Activated CD4-positive, alpha-beta memory T cell treated with anti-CD3 and anti-CD28 coated beads for 36 hours (primary cell): ENCODE data around the gene IFRD2. TPM values are rescaled to one million over a fixed set of nuclear protein-coding genes. Genes with fewer than 3 reads are reported as not detected.

Experiments used
- CTCF ChIA-PET: fragments of 350-600 bp; sonication (Branson Sonifier 250); formaldehyde crosslinking; loops from one replicate; lab custom pipeline; 2021; ENCODE audit warnings: antibody characterized with exemption, inconsistent platforms; lab: Charles Lee
- POLR2A ChIA-PET: fragments of 350-600 bp; sonication (Branson Sonifier 250); formaldehyde crosslinking; loops from one replicate; lab custom pipeline; 2021; ENCODE audit warnings: antibody characterized with exemption; lab: Charles Lee
- DNase-seq: peaks from one replicate; pipeline ENCODE4 v3.0.0-alpha.2; 2020
- H3K27ac Mint-ChIP-seq: one replicate; pipeline ENCODE4 v1.8.0; 2021; ENCODE audit warnings: mixed read lengths
- H3K27me3 Mint-ChIP-seq: one replicate; pipeline ENCODE4 v1.8.0; 2021; ENCODE audit warnings: mixed read lengths
- H3K36me3 Mint-ChIP-seq: one replicate; pipeline ENCODE4 v1.8.0; 2021; ENCODE audit warnings: mixed read lengths
- H3K4me1 Mint-ChIP-seq: one replicate; pipeline ENCODE4 v1.8.0; 2021; ENCODE audit warnings: low read depth, mixed read lengths
- H3K4me3 Mint-ChIP-seq: one replicate; pipeline ENCODE4 v1.8.0; 2021; ENCODE audit warnings: mild to moderate bottlenecking, mixed read lengths
- H3K9me3 Mint-ChIP-seq: one replicate; pipeline ENCODE4 v1.8.0; 2021; ENCODE audit warnings: mixed read lengths
- intact Hi-C: fragments of 100-400 bp; cut with micrococcal nuclease; formaldehyde crosslinking; loops from one replicate; pipeline ENCODE4 v1.15.1; 2023
- total RNA-seq, 2 experiments: library from RNA; stranded (reverse); gene quantifications; one replicate each; pipeline ENCODE4 v1.2.3, GENCODE V29; 2021

Gene IFRD2
- total RNA-seq, 2 experiments from 2014 or later = 111 to 112 TPM

GRCh38 chr3:50269977-50270413 lies 22.2 kb downstream of the IFRD2 start:
- POLR2A ChIA-PET = no interaction called here
- Mint-ChIP-seq H3K4me1 (peaks cover 21% of the 10 kb centered on the region), H3K4me3 (no peak overlapping the region), H3K27me3 (peaks cover 16% of the 10 kb centered on the region), H3K27ac (no peak overlapping the region), H3K36me3 (no peaks in the 10 kb centered on the region), H3K9me3 (no peaks in the 10 kb centered on the region)
- intact Hi-C loops = loop anchor here (5.0 kb wide), 1 partner anchor 148 kb away; no protein-coding TSS in a partner anchor
- DNase-seq = no peak
- CTCF ChIA-PET = interaction anchor here (1.0 to 4.3 kb wide), 2 partner anchors 24 to 77 kb away, joined by 5 to 45 read pairs; partner anchors contain the start of gene GNAT1

GRCh38 chr3:50269460-50269859 lies 22.8 kb downstream of the IFRD2 start:
- H3K9me3 Mint-ChIP-seq = no peaks in the 10 kb centered on the region
- H3K4me3 Mint-ChIP-seq = no peak overlapping the region
- ChIA-PET POLR2A (no interaction called here), CTCF (interaction anchor here (1.0 to 4.3 kb wide), 2 partner anchors 23 to 77 kb away, joined by 5 to 45 read pairs; partner anchors contain the start of gene GNAT1)
- peaks cover 18% of the 10 kb centered on the region for H3K4me1 Mint-ChIP-seq
- no peak overlapping the region for H3K27ac Mint-ChIP-seq
- DNase-seq = no peak
- no peaks in the 10 kb centered on the region for H3K36me3 Mint-ChIP-seq
- intact Hi-C loops = no loop called here
- peaks cover 12% of the 10 kb centered on the region for H3K27me3 Mint-ChIP-seq

DNA sequence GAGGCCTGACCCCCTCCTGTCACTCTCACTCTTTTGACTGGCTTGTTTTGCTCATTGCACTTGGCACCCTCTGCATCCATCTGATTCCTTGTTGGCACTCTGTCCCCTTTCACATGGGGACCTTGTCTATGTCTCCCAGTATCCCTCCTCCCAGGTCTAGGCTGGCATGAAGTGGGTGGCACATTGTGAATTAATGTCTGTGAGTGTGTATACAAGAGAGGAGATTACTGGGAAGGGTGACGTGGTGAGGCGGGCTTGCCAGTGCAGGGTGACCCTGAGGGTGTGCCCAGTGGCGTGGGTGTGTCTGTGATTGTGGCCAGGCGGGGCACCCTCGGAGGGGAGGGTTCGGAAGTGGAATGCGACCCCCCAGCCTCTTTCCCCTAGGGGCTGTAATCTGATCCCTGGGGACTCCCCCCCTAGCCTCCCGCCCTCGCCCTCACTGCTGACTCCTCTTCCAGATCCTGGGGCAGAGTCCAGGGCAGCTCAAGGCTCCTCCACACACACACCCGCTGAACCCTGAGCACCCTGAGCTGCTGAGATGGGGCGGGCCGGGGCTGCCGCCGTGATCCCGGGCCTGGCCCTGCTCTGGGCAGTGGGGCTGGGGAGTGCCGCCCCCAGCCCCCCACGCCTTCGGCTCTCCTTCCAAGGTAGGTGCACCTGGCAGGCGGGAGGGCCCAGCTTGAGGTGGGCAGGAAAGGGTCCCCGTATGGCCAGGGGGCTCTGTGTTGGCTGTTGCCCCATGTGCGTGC lies 23.4 kb downstream of the IFRD2 start, which contains the start of gene SEMA3B:
SEMA3B (plus strand) TSS at position 445 of the 749 bp plus-strand sequence; CDS start at position 539, 94 bp downstream.
- CTCF ChIA-PET = interaction anchor here (1.0 to 4.3 kb wide), 3 partner anchors 22 to 76 kb away, joined by 5 to 45 read pairs (median 8); partner anchors contain the start of gene GNAT1
- POLR2A ChIA-PET = no interaction called here
- intact Hi-C loops = no loop called here
- Mint-ChIP-seq H3K27me3 (peaks cover 6% of the 10 kb centered on the region), H3K4me3 (no peak within 1 kb of the TSS), H3K9me3 (no peaks in the 10 kb centered on the region), H3K27ac (no peak within 1 kb of the TSS), H3K4me1 (peaks cover 12% of the 10 kb centered on the region), H3K36me3 (no peaks in the 10 kb centered on the region)
- DNase-seq = no peak

- POLR2A ChIA-PET = no interaction called here
- no peak overlapping the region for H3K4me3 Mint-ChIP-seq
- no peaks in the 10 kb centered on the region for H3K9me3 Mint-ChIP-seq
- H3K36me3 Mint-ChIP-seq = no peaks in the 10 kb centered on the region
- intact Hi-C loops = no loop called here
- DNase-seq = no peak
- peaks cover 5% of the 10 kb centered on the region for H3K27me3 Mint-ChIP-seq
- H3K4me1 Mint-ChIP-seq = peaks cover 10% of the 10 kb centered on the region
- H3K27ac Mint-ChIP-seq = no peak overlapping the region
- CTCF ChIA-PET = interaction anchor here (1.7 kb wide), 1 partner anchor 21 kb away, joined by 8 read pairs; no protein-coding TSS in a partner anchor
These were observed 24.0 kb downstream of the IFRD2 start for GRCh38 chr3:50268276-50268675.

DNA sequence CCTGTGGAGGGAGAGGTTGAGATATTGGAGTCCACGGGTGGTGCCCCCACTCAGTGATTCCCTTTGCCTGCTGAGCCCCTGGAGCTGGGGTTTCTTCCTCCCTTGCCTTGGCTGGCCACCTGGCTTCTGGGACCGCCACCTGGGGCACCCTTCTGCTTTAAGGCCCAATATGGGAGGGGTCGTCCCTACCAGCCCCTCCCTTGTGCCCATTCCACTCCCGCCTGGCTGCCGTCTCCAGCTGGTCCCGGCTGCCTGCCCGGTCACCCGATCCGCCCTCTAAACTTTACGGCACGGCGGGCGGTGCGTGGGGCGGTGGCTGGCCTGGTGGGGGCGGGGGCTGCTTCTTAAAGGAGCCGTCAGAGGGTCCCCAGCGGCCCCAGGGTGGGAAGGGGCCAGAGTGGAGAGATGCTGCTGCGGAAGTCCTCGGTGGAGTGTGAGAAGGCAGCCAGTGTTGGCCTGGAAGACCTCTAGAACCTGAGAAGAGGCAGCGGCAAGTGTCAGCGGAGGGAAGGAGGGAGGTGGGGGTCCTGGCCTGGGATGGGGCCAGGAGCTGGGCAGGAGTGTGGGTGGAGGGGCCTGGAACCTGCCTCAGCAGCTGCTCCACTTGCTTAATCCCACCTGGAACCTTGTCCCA lies 24.8 kb downstream of the IFRD2 start:
- Mint-ChIP-seq H3K27ac (no peak overlapping the region), H3K9me3 (no peaks in the 10 kb centered on the region), H3K27me3 (no peaks in the 10 kb centered on the region), H3K36me3 (no peaks in the 10 kb centered on the region), H3K4me1 (peaks cover 4% of the 10 kb centered on the region), H3K4me3 (no peak overlapping the region)
- ChIA-PET POLR2A (interaction anchor here (1.5 kb wide), 1 partner anchor 21 kb away, joined by 6 read pairs; no protein-coding TSS in a partner anchor), CTCF (interaction anchor here (0.6 to 1.7 kb wide), 5 partner anchors 21 to 135 kb away, joined by 3 to 8 read pairs (median 3); no protein-coding TSS in a partner anchor)
- no peak for DNase-seq
- intact Hi-C loops = no loop called here

- no peaks in the 10 kb centered on the region for H3K36me3 Mint-ChIP-seq
- no peak overlapping the region for H3K4me3 Mint-ChIP-seq
- no peaks in the 10 kb centered on the region for H3K9me3 Mint-ChIP-seq
- H3K27ac Mint-ChIP-seq = no peak overlapping the region
- no peak for DNase-seq
- ChIA-PET POLR2A (interaction anchor here (1.5 kb wide), 1 partner anchor 21 kb away, joined by 6 read pairs; no protein-coding TSS in a partner anchor), CTCF (interaction anchor here (0.6 to 1.7 kb wide), 5 partner anchors 20 to 135 kb away, joined by 3 to 8 read pairs (median 3); no protein-coding TSS in a partner anchor)
- H3K4me1 Mint-ChIP-seq = peaks cover 3% of the 10 kb centered on the region
- H3K27me3 Mint-ChIP-seq = no peaks in the 10 kb centered on the region
- intact Hi-C loops = no loop called here
These were observed 25.4 kb downstream of the IFRD2 start for GRCh38 chr3:50266836-50267235.

DNA sequence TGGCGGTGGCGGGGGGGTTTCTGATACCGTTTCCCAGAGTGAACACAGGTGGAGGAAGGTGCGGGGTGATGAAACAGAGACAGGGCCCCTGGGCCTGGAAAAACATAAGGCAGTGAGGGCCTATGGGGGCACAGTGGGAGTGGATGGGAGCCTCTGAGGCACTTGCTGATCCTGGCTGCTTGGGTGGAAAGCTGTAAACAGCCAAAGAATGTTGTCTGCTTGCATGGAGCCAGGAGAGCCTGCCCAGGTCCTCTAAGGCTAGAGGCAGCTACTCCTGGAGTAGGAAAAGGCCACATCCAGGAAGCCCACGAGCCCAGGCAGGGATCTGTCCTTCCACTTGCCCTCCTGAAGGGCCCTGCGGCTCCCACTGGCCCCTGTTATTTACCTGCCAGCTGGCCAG lies 26.2 kb downstream of the IFRD2 start:
- no peak overlapping the region for H3K4me3 Mint-ChIP-seq
- no peak for DNase-seq
- POLR2A ChIA-PET = interaction anchor here (1.5 kb wide), 1 partner anchor 20 kb away, joined by 6 read pairs; no protein-coding TSS in a partner anchor
- CTCF ChIA-PET = interaction anchor here (1.4 kb wide), 2 partner anchors 40 to 71 kb away, joined by 3 read pairs; no protein-coding TSS in a partner anchor
- no peaks in the 10 kb centered on the region for H3K36me3 Mint-ChIP-seq
- no peaks in the 10 kb centered on the region for H3K4me1 Mint-ChIP-seq
- intact Hi-C loops = no loop called here
- no peaks in the 10 kb centered on the region for H3K9me3 Mint-ChIP-seq
- H3K27me3 Mint-ChIP-seq = no peaks in the 10 kb centered on the region
- no peak overlapping the region for H3K27ac Mint-ChIP-seq

DNA sequence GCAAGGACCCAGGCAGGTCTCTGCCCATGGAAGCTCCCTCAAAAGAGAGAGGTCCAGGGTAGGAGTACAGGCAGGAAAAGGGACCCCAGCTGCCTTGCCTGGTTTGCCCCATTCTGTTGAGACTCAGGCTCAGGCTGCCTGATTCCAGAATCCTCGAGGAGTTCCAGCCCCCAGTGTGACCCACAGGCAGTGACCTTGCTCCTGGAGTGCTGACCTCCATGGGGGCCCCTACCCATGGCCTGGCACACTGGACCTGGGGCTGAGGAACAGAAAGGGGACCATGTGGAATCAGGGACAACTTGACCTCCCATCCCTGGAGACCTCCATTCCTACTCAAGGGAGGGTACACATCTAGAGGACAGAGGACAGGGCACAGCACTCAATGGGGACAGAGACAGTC lies 26.7 kb downstream of the IFRD2 start:
- Mint-ChIP-seq H3K27me3 (no peaks in the 10 kb centered on the region), H3K4me1 (no peaks in the 10 kb centered on the region), H3K36me3 (no peaks in the 10 kb centered on the region), H3K4me3 (no peak overlapping the region), H3K27ac (no peak overlapping the region), H3K9me3 (no peaks in the 10 kb centered on the region)
- POLR2A ChIA-PET = interaction anchor here (1.3 to 1.5 kb wide), 2 partner anchors 17 to 19 kb away, joined by 4 to 6 read pairs; no protein-coding TSS in a partner anchor
- intact Hi-C loops = no loop called here
- DNase-seq = no peak
- CTCF ChIA-PET = interaction anchor here (1.4 kb wide), 2 partner anchors 39 to 71 kb away, joined by 3 read pairs; no protein-coding TSS in a partner anchor

- no peaks in the 10 kb centered on the region for H3K27me3 Mint-ChIP-seq
- ChIA-PET CTCF (no interaction called here), POLR2A (interaction anchor here (1.3 kb wide), 1 partner anchor 17 kb away, joined by 4 read pairs; no protein-coding TSS in a partner anchor)
- H3K4me1 Mint-ChIP-seq = no peaks in the 10 kb centered on the region
- no peak overlapping the region for H3K27ac Mint-ChIP-seq
- H3K4me3 Mint-ChIP-seq = no peak overlapping the region
- no peak for DNase-seq
- intact Hi-C loops = no loop called here
- H3K36me3 Mint-ChIP-seq = no peaks in the 10 kb centered on the region
- no peaks in the 10 kb centered on the region for H3K9me3 Mint-ChIP-seq
These were observed 27.2 kb downstream of the IFRD2 start for GRCh38 chr3:50264964-50265485.

DNA sequence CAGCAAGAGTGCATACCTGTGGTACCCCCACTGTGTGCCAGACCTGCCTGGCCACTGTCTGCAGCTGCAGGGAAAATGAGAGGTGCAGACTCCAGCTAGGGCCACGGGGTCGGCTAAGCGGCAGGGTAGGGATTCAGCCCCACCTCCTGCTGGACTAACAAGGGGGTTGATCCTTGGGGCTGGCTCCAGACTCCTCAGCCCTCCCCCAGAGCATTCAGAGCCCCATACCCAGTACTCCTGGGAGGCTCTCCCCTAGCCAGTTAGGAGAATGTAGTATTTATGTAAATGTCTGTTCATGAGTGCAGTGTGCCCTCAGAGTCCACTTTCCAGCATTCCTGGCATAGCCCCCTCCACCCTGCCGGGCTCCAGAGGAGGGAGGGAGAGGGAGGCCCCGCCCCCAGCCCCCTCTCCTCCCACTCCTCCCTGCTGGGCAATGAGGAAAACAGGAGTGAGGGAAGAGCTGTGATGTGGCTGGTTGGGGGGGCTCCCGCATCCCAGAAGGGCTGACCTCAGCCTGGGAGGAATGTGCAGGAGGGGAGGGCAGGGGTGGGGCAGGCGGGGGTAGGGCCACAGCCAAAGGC lies 27.8 kb downstream of the IFRD2 start:
- DNase-seq = no peak
- Mint-ChIP-seq H3K36me3 (no peaks in the 10 kb centered on the region), H3K4me3 (no peak overlapping the region), H3K9me3 (no peaks in the 10 kb centered on the region), H3K27me3 (no peaks in the 10 kb centered on the region), H3K27ac (no peak overlapping the region), H3K4me1 (peaks cover 4% of the 10 kb centered on the region)
- CTCF ChIA-PET = interaction anchor here (0.6 to 2.3 kb wide), 5 partner anchors 10 to 144 kb away, joined by 3 to 14 read pairs (median 5); no protein-coding TSS in a partner anchor
- intact Hi-C loops = no loop called here
- POLR2A ChIA-PET = interaction anchor here (1.0 to 1.3 kb wide), 2 partner anchors 16 to 18 kb away, joined by 3 to 4 read pairs; no protein-coding TSS in a partner anchor
